ENCODE measurements around the gene TLL2.

The TLL2 gene

DNA sequence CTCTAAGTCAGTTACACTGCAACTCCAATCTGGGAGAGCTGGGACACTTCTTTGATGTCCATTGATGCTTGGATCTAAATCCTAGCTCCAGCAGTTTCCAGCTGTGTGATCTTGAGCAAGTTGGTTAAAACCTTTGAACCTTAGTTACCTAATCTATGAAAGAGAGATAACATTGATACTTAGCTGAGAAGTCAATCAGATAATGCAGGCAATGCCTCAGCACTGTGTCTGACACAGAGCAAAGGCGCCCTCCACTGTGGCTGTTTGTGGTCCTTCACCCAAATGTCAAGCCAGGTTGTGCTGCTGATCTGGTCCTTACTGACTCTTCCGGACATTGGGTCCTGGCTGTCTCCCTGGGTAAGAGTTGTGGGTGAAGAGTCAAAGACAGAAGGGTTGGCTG lies 189.3 kb downstream of the TLL2 start:
- DNase-seq (ENCODE audit: low read depth in 2 of 2): no peak

DNA sequence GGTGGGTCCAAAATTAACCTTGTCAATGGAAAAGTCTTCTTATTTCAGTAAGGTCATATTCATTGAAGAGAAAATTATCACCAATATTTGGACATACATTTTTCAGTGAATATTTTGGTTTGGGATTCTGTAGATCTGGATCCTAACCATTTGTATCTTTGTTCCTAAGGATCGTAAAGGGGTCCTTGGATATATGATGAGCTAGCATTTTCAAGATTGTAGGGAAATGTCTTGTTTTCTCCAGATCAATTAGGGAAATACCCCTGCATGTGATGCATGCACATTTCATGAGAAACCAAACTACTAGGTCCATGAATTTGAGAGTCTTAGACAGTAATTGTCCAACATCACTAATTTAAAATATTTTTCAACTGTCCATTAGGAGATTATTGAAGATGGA lies 191.5 kb downstream of the TLL2 start:
- no peak for DNase-seq (ENCODE audit: low read depth in 2 of 2)

DNA sequence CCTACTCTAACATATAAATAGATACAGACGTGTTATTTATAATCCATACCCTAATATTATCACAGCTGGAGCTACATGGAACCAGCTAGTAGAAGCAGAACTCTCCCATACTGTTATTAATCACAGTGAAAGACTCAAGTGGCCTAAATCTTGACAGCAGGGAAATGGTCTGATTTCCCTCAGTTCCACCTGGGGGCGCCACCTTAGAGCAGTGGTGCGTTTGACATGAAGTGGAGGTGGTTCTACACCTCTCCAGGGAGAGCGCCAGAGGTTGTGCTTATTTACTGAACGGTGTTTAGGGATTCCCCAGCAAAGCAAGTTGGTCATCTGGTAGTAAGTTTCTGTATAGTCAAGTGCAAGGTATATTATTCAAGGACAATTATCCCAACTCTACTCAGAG lies 191.9 kb downstream of the TLL2 start:
- no peak for DNase-seq (ENCODE audit: low read depth in 2 of 2)

- no peak for DNase-seq (ENCODE audit: low read depth in 2 of 2)
These were observed 193.8 kb downstream of the TLL2 start for GRCh38 chr10:96319754-96320474.

GRCh38 chr10:96317067-96317833 lies 196.5 kb downstream of the TLL2 start:
- DNase-seq (ENCODE audit: low read depth in 2 of 2): no peak

All from stimulated activated CD8-positive, alpha-beta memory T cell treated with anti-CD3 and anti-CD28 coated beads, Interleukin-15, amount 100 ng/mL, for 4 hours (primary cell).